Measurements from ENCODE around the gene PARP16.

Gene PARP16

GRCh38 chr15:65286704-65287519, at the start of gene PARP16:
Gene PARP16, minus strand, starts transcription at chr15:65286883. Its CDS starts 457 bp downstream, at chr15:65286426.
- DNase-seq (ENCODE audit: low read depth) = no peak

- no peak for DNase-seq (ENCODE audit: low read depth)
Observed at GRCh38 chr15:65335278-65336055, 48.8 kb upstream of the PARP16 start.

- no peak for DNase-seq (ENCODE audit: low read depth)
Observed at GRCh38 chr15:65334586-65335231, 48.0 kb upstream of the PARP16 start.

- DNase-seq (ENCODE audit: low read depth) = no peak
Observed at GRCh38 chr15:65333856-65334255, 47.2 kb upstream of the PARP16 start.

GRCh38 chr15:65333148-65333820, 46.6 kb upstream of the PARP16 start:
- no peak for DNase-seq (ENCODE audit: low read depth)

- DNase-seq (ENCODE audit: low read depth) = no peak
Observed at GRCh38 chr15:65332391-65333147, 45.9 kb upstream of the PARP16 start.

GRCh38 chr15:65331811-65332210, 45.1 kb upstream of the PARP16 start:
- DNase-seq (ENCODE audit: low read depth) = no peak

- DNase-seq (ENCODE audit: low read depth) = no peak
Observed at GRCh38 chr15:65330934-65331645, 44.4 kb upstream of the PARP16 start.

- no peak for DNase-seq (ENCODE audit: low read depth)
Observed at GRCh38 chr15:65329984-65330735, 43.5 kb upstream of the PARP16 start.

- DNase-seq (ENCODE audit: low read depth) = no peak
Observed at GRCh38 chr15:65329288-65329983, 42.8 kb upstream of the PARP16 start.

GRCh38 chr15:65328506-65329287, 42.0 kb upstream of the PARP16 start:
- DNase-seq (ENCODE audit: low read depth) = no peak

GRCh38 chr15:65327651-65328393, 41.1 kb upstream of the PARP16 start:
- no peak for DNase-seq (ENCODE audit: low read depth)

GRCh38 chr15:65326818-65327217, 40.1 kb upstream of the PARP16 start:
- no peak for DNase-seq (ENCODE audit: low read depth)

- no peak for DNase-seq (ENCODE audit: low read depth)
Observed at GRCh38 chr15:65326117-65326526, 39.4 kb upstream of the PARP16 start.

GRCh38 chr15:65323071-65323511, 36.4 kb upstream of the PARP16 start:
- DNase-seq (ENCODE audit: low read depth) = no peak

- DNase-seq (ENCODE audit: low read depth) = no peak
Observed at GRCh38 chr15:65318870-65319356, 32.2 kb upstream of the PARP16 start.

GRCh38 chr15:65312400-65312916, 25.8 kb upstream of the PARP16 start:
- DNase-seq (ENCODE audit: low read depth) = no peak
